Measurements from ENCODE around the gene FFAR3.

FFAR3 gene

DNA sequence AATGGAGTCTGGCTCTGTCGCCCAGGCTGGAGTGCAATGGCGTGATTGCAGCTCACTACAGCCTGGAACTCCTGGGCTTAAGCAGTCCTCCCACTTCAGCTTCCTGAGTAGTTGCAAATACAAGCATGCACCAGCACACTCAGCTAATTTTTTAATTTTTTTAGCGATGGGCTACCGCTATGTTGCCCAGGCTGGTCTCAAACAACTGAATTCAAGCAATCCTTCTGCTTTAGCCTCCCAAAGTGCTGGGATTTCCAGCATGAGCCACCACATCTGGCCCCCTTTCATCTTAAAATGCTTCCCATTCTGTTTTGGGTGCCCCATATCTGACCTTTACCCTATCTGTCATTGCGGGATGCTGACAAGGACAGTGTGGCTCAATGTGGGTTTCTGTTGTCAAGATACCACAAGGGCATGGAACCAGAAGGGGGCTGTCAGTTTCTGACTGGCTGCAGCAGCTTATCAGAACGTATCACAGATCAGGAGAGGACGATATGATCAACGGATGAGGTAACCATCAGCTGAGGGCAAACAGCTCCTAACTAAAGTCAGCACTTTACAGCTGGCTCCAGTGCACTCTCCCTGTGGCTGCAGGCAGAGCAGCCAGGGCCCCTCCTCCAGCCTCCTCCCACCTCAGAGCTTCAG, 45.0 kb downstream of the FFAR3 start:
- Histone ChIP-seq H3K4me1 (ENCODE audit: control insufficient read depth, insufficient read depth, low read length) (no peaks in the 10 kb centered on the region), H3K27ac (ENCODE audit: low read length) (no peak overlapping the region), H3K9me3 (ENCODE audit: control insufficient read depth, insufficient read depth, low read length) (no peaks in the 10 kb centered on the region; the same call in 1 of the 2 replicates), H3K27me3 (ENCODE audit: control insufficient read depth, insufficient read depth, low read length) (no peaks in the 10 kb centered on the region), H3K36me3 (ENCODE audit: control insufficient read depth, insufficient read depth, low read length) (no peaks in the 10 kb centered on the region), H3K4me3 (ENCODE audit: low read length) (no peak overlapping the region)
- WGBS (ENCODE audit: insufficient coverage, insufficient read length) = no CpG with 5 or more reads among the region's 8 CpGs
- no peak for DNase-seq (ENCODE audit: low read depth, low spot score)

DNA sequence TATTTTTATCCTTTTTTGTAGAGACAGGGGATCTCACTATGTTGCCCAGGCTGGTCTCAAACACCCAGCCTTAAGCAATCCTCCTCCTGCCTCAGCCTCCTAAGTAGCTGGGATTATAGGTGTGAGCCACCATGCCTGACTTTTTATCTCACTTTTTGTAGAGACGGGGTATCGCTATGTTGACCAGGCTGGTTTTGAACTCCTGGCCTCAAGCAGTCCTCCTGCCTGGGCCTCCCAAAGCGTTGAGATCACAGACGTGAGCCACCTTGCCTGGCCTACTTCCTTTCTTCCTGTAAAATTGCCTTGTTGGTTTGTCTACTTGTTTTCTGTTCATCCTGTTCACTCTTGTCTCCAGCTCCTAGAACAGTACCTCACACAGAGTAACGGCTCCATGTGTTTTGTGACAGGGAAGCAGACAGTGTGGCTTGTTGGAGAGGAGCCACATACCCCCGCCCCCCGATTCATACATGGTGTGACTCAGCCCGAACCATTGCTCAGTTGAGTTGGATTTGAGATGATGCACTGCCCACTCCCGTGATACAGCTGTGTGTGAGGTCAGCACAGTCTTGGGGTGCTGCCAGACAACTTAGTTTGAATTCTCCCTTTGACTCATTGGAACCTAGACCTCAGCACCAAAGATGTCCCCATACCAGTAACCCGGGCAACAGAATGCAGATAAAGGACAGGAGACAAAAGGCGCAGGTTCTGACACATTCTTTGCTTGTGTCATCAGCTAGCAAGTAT, 46.8 kb downstream of the FFAR3 start:
- Histone ChIP-seq H3K4me3 (ENCODE audit: low read length) (no peak overlapping the region), H3K4me1 (ENCODE audit: control insufficient read depth, insufficient read depth, low read length) (no peaks in the 10 kb centered on the region), H3K27me3 (ENCODE audit: control insufficient read depth, insufficient read depth, low read length) (no peaks in the 10 kb centered on the region), H3K27ac (ENCODE audit: low read length) (no peak overlapping the region), H3K9me3 (ENCODE audit: control insufficient read depth, insufficient read depth, low read length) (no peaks in the 10 kb centered on the region; the same call in 1 of the 2 replicates), H3K36me3 (ENCODE audit: control insufficient read depth, insufficient read depth, low read length) (no peaks in the 10 kb centered on the region)
- no CpG with 5 or more reads among the region's 11 CpGs for WGBS (ENCODE audit: insufficient coverage, insufficient read length)
- no peak for DNase-seq (ENCODE audit: low read depth, low spot score)

DNA sequence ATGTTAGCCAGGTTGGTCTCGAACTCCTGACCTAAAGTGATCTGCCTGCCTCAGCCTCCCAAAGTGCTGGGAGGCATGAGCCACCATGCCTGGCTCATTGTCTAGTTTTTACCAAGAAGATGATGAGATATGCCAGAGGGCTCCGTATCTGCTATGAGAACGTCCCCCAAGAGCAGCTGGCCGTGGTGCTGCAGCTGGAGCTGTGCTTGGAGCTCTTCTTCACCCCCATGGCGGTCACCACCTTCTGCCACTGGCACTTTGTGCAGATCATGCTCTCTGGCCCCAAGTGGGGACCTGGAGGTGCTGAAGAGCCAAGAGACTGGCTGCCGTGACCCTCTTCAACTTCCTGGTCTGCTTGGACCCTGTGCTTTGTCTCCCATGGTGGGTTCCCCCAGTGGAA, 49.4 kb downstream of the FFAR3 start:
- Histone ChIP-seq H3K4me1 (ENCODE audit: control insufficient read depth, insufficient read depth, low read length) (no peaks in the 10 kb centered on the region), H3K36me3 (ENCODE audit: control insufficient read depth, insufficient read depth, low read length) (no peaks in the 10 kb centered on the region), H3K9me3 (ENCODE audit: control insufficient read depth, insufficient read depth, low read length) (no peaks in the 10 kb centered on the region; the same call in 1 of the 2 replicates), H3K27ac (ENCODE audit: low read length) (no peak overlapping the region), H3K27me3 (ENCODE audit: control insufficient read depth, insufficient read depth, low read length) (no peaks in the 10 kb centered on the region), H3K4me3 (ENCODE audit: low read length) (no peak overlapping the region)
- DNase-seq (ENCODE audit: low read depth, low spot score) = no peak
- WGBS (ENCODE audit: insufficient coverage, insufficient read length) = no CpG with 5 or more reads among the region's 6 CpGs

DNA sequence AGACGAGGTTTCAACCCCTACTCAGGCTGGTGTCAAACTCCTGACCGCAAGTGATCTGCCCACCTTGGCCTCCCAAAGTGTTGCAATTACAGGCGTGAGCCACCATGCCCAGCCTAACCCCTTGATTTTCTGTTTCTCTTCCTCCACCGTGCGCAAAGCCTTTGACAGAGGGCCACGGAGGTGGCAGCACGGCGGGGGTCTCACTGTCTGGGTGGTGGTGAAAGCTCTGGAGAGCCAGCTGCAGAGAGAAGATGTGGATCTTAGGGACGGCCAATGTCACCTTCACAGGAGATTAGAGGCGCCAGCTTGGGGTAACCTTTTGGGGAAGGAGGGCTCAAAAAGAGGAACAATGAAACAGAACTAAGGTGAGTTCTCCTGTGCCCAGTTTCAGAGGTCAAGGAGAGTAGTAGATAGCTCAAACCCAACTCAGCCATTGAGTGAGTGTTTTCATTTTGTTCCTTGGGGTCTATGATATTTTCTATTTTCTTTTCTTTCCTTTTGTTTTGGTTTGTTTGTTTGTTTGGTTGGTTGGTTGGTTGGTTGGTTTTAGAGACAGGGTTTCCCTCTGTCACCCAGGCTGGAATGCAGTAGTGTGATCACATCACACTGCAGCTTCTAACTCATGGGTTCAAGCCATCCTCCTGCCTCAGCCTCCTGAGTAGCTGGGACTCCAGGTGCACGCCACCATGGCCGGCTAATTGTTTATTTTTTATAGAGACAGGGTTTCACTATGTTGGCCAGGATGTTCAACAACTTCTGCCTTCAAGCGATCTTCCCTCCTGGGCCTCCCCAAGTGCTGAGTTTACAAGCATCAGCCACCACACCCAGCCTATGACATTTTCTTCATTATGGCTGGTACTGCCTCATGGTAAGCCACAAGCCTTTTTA, 50.3 kb downstream of the FFAR3 start:
- no peak overlapping the region for H3K27ac ChIP-seq (ENCODE audit: low read length)
- no peaks in the 10 kb centered on the region; the same call in 1 of the 2 replicates for H3K9me3 ChIP-seq (ENCODE audit: control insufficient read depth, insufficient read depth, low read length)
- H3K36me3 ChIP-seq (ENCODE audit: control insufficient read depth, insufficient read depth, low read length) = no peaks in the 10 kb centered on the region
- no peak for DNase-seq (ENCODE audit: low read depth, low spot score)
- H3K4me1 ChIP-seq (ENCODE audit: control insufficient read depth, insufficient read depth, low read length) = no peaks in the 10 kb centered on the region
- no CpG with 5 or more reads among the region's 13 CpGs for WGBS (ENCODE audit: insufficient coverage, insufficient read length)
- no peaks in the 10 kb centered on the region for H3K27me3 ChIP-seq (ENCODE audit: control insufficient read depth, insufficient read depth, low read length)
- no peak overlapping the region for H3K4me3 ChIP-seq (ENCODE audit: low read length)

DNA sequence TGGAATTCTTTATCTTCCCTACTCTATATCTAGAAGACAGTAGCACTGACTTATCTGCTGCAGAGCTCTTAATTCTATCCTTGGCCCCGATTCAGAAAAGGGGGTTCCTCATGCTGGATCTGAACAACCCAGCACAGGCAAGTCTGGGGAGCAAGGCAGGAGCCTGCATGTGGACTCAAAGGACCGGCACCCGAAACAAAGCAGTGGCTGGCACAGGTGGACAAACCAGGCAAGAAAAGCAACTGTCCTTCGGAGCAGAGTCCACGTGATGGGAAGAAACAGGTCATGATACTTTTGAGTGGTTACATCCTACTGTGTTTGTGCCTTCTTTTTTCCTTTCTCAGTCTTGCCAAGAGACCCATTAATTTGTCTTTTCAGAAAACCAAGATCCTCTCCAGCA, 50.9 kb downstream of the FFAR3 start:
- Histone ChIP-seq H3K4me3 (ENCODE audit: low read length) (no peak overlapping the region), H3K36me3 (ENCODE audit: control insufficient read depth, insufficient read depth, low read length) (no peaks in the 10 kb centered on the region), H3K27me3 (ENCODE audit: control insufficient read depth, insufficient read depth, low read length) (no peaks in the 10 kb centered on the region), H3K9me3 (ENCODE audit: control insufficient read depth, insufficient read depth, low read length) (no peaks in the 10 kb centered on the region; the same call in 1 of the 2 replicates), H3K27ac (ENCODE audit: low read length) (no peak overlapping the region), H3K4me1 (ENCODE audit: control insufficient read depth, insufficient read depth, low read length) (no peaks in the 10 kb centered on the region)
- DNase-seq (ENCODE audit: low read depth, low spot score) = no peak
- WGBS (ENCODE audit: insufficient coverage, insufficient read length) = no CpG with 5 or more reads among the region's 5 CpGs
